Cardiac fibroblast (primary cell): ENCODE data around the gene ASPDH.
A peak's percentile ranks its signal among the peaks of the same experiment; 100 is the strongest.

Experiments
- DNase-seq, 2 donors: peaks; one replicate each; pipeline versions ENCODE4 v3.0.0 to v3.0.0-alpha.2; 2010; ENCODE audit warnings: low read depth in 2 of 2
- H3K4me3 ChIP-seq, 2 donors: replicated peaks in 1 of 2; 1 replicate in 1 of 2; 2 replicates in 1 of 2; pipeline ENCODE4 v1.5.1; 2011; ENCODE audit warnings: low read depth in 2 of 2, low read length in 2 of 2, mild to moderate bottlenecking in 2 of 2, moderate library complexity in 1 of 2
- TF ChIP-seq, protein P1 (sequence below): IDR thresholded peaks from one replicate; pipeline ENCODE4 v1.5.1; 2011; ENCODE audit warnings: low read depth, mild to moderate bottlenecking, low read length, inconsistent platforms

The ASPDH gene

DNA sequence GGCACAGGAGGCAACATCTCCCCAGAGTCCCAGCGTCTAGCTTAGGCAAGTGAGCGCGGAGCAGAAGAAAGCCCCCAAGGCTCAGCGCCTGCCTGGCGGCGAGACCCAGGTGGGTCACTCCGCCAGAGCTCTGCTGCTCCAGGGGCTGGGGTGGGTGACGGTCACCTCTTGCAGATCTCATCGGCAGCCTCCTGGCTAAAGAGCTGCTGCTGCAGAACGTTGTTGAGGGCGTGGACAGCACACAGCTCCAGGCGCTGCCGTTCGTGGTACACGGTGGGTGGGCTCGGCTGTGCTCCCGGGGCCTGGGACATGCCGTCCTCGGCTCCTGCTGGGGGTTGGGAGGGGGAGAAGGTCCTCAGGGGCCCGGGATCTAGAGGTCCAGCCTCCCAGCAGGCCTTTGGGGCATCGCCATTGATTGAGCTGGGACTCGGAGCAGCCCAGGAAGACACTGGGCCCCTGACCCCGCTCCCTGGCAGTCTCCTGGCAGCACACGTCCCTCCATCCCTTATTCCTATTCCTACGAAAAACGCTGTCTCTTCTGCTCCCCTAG is 3.5 kb downstream of the ASPDH start:
- peak in 1 of 2 donors; percentile 23 for DNase-seq
- TF ChIP-seq, protein P1, sequence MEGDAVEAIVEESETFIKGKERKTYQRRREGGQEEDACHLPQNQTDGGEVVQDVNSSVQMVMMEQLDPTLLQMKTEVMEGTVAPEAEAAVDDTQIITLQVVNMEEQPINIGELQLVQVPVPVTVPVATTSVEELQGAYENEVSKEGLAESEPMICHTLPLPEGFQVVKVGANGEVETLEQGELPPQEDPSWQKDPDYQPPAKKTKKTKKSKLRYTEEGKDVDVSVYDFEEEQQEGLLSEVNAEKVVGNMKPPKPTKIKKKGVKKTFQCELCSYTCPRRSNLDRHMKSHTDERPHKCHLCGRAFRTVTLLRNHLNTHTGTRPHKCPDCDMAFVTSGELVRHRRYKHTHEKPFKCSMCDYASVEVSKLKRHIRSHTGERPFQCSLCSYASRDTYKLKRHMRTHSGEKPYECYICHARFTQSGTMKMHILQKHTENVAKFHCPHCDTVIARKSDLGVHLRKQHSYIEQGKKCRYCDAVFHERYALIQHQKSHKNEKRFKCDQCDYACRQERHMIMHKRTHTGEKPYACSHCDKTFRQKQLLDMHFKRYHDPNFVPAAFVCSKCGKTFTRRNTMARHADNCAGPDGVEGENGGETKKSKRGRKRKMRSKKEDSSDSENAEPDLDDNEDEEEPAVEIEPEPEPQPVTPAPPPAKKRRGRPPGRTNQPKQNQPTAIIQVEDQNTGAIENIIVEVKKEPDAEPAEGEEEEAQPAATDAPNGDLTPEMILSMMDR = no peak
- H3K4me3 ChIP-seq = peak overlapping the region; percentile 79 to 84

DNA sequence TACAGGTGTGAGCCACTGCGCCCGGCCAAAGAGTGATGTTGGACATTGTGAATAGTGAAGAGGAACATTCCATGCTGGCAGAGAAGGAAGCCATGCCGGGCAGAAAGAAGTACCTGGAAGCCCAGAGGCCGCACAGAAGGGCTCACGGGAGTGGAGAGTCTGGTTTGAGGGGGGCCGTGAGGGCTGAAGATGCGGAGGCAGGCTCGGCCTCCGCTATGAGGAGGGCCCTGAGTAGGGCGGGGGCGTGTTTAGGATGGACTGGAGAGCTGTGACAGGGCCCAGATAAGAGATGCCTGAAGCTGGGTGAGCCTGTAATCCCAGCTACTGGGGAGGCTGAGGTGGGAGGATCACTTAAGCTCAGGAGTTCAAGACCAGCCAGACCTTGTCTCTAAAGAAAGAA is 4.3 kb downstream of the ASPDH start:
- no peak overlapping the region for H3K4me3 ChIP-seq
- TF ChIP-seq, protein P1 = no peak

DNA sequence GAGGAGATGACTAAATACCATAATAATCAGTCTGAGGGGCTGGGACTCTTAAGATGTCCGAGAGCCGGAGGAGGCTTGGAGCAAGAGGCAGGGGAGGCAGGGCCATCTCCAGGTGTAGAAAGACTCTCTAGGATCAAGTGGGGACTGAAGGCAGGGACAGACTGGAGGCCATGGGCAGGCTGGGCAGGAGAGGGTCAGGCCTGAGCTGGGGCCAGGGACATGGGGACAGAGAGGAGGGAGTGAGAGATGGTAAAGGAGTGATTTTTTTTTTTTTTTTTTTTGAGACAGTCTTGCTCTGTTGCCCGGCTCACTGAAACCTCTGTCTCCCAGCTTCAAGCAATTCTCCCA is 4.9 kb downstream of the ASPDH start:
- TF ChIP-seq, protein P1 = no peak

More for the DNA sequence above, 4.3 kb downstream of the ASPDH start:
- no peak for DNase-seq

DNA sequence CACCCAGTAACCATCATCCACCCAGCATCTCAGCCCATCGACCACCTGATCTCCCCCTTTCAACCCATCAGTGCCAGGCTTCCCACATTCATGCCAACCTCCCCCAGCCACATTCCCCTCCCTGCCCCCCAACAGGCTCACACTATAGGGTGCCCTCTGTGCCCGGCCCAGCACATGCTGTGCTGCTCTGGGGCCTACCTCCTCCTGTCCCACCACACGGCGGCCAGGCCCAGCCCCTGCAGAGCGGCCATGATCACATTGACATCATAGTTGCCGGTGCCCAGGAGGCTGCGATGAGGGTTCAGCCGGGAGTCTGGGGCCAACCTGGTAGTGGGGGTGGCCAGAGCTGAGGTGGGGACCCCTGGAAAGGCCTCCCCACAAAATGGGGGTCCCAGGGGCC is 6.3 kb downstream of the ASPDH start:
- H3K4me3 ChIP-seq = no peak overlapping the region
- no peak for DNase-seq
- TF ChIP-seq, protein P1 = no peak

More for the DNA sequence above, 4.9 kb downstream of the ASPDH start:
- DNase-seq = no peak
- H3K4me3 ChIP-seq = no peak overlapping the region

DNA sequence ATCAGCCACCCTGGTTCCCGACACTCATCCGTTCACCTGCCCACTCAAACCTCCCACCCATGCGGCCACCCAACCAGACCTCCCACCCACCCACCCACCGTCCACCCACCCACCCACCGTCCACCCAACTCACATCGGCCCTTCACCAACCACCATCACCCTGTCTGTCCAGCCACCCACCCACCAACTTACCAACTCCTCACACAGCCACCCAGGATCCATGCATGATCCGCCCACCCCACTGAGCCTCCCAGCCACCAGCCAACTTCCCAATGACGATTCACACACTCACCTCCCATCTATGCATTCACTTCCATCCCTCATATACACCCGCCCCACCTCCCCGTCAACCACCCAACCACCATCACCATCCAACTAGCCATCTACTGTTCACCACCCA is 7.0 kb downstream of the ASPDH start:
- DNase-seq = no peak
- TF ChIP-seq, protein P1 = no peak

DNA sequence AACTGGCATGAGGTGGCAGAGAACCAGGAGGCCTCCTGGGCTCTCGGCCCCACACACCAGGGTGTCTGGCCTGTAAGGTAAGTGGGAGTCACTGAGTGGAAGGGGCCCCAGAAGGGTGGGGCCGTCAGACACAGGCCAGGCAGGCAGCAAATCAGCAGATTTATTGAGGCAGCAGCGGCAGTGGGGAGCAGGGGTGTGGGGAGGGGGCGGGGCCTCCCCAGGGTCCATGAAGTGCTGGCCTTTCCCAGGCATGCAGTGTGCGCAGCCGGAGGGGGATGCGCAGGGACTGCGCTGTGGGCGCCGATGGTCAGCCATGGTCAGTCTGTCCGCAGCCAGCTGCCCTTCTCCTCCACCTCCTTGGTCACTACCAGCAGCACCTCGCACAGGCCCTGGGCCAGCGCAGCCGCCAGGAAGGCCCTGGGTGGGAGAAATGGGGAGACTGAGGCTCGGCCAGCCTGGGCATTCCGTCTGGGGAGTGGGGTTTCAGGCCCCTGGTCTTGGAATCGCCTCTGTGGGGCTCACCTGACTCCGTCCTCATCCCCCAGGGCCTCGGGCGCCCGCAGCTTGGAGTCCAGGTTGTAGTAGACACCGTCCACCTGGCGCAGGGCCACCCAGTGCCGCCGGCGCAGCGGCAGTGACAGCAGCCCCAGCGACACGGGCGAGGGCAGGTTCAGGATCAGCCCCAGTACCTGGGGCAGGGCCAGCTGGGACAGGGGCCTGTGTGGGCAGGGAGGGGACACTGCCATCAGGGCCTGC is 7.7 kb downstream of the ASPDH start:
- H3K4me3 ChIP-seq = no peak overlapping the region
- TF ChIP-seq, protein P1 = no peak
- no peak for DNase-seq

More for the DNA sequence above, 7.0 kb downstream of the ASPDH start:
- H3K4me3 ChIP-seq = no peak overlapping the region
